RWPE2 (cell line): ENCODE data around the gene C11orf98.
"Not testable (repeated sequence)": the region's sequence is repeated elsewhere in the genome, so short reads cannot be mapped to it uniquely, and the experiment has no call there.

Experiments used
- ATAC-seq: fragments of 200-7000 bp; cut with Tn5 transposase; 3 replicates; pipeline ENCODE4 v1.9.1; 2021; ENCODE audit warnings: low read depth
- DNase-seq: peaks from one replicate; pipeline ENCODE4 v3.0.0-alpha.2; 2020; ENCODE audit warnings: low spot score
- H3K27ac ChIP-seq: fragments of 450-650 bp; 2 replicates; pipeline ENCODE4 v1.5.1; 2017; ENCODE audit warnings: mild to moderate bottlenecking; ENCODE audit not compliant: poor library complexity, severe bottlenecking
- H3K27me3 ChIP-seq: fragments of 250-450 bp; sonication (Bioruptor Pico); 2 replicates; pipeline ENCODE4 v1.5.1; 2021; ENCODE audit warnings: mild to moderate bottlenecking, moderate library complexity; ENCODE audit not compliant: insufficient read depth, poor library complexity, severe bottlenecking
- H3K36me3 ChIP-seq: fragments of 250-450 bp; sonication (Bioruptor Pico); 2 replicates; pipeline ENCODE4 v1.5.1; 2020; ENCODE audit warnings: low read depth, mild to moderate bottlenecking, moderate library complexity
- H3K4me1 ChIP-seq: fragments of 250-450 bp; sonication (Bioruptor Pico); 2 replicates; pipeline ENCODE4 v1.5.1; 2021; ENCODE audit warnings: mild to moderate bottlenecking, moderate library complexity; ENCODE audit not compliant: insufficient read depth, poor library complexity, severe bottlenecking
- H3K4me3 ChIP-seq: fragments of 250-450 bp; sonication (Bioruptor Pico); 2 replicates; pipeline ENCODE4 v1.5.1; 2021; ENCODE audit warnings: mild to moderate bottlenecking, moderate library complexity; ENCODE audit not compliant: severe bottlenecking
- H3K9me3 ChIP-seq: fragments of 250-450 bp; sonication (Bioruptor Pico); 2 replicates; pipeline ENCODE4 v1.5.1; 2021; ENCODE audit warnings: mild to moderate bottlenecking, moderate library complexity; ENCODE audit not compliant: severe bottlenecking
- TF ChIP-seq, protein P1 (sequence below): fragments of 450-650 bp; IDR thresholded peaks from one replicate; pipeline ENCODE4 v1.5.1; 2017; ENCODE audit warnings: mild to moderate bottlenecking, moderate library complexity; ENCODE audit not compliant: poor library complexity, severe bottlenecking

Gene C11orf98

DNA sequence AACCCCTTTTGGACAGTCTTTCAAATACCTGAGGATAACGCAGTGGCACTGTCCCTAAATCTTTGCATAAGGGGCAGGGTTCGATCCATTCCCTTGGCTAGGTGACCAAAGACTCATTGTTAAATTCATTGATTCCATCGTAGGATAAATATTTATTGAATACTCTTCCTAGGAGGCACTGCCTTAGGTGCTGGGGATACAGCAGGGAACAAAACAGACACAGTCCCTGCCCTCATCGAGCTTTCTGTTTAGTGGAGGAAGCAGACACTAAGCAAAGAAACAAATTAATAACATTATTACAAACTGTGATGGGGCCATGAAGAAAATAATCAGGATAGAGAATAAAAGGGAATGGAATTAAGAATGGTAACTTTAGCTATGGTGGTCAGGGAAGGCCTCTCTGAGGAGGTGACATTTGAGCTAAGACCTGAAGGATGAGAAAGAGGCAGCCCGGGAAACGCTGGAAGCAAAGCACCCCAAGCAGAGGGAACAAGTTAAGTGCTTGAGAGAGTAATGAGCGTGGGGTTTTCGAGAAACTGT, 43.9 kb downstream of the C11orf98 start:
- Histone ChIP-seq H3K36me3 (peaks cover 12% of the 10 kb centered on the region), H3K27ac (peak overlapping the region; percentile 84)

DNA sequence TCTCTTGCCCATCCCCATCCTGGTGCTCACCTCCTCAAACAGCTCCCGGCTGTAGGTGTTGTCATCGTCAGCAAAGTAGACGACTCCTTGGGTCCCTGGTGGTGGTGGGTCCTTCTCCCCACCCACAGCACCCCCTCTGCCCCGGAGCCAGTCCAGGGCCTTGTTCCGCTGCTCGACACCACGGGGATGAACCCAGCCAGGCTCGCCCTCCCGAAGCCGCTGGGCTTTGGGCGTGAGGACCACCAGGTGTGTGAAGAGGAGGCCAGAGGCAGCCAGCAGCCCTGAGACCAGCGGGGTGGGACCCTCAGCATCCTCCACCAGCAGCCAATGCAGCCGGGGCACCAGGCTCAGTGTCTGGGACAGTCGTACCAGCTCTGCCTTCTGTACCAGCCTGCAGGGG, 48.1 kb downstream of the C11orf98 start:
- not testable (repeated sequence) for DNase-seq, ATAC-seq, H3K27ac ChIP-seq, H3K4me3 ChIP-seq, H3K27me3 ChIP-seq, H3K9me3 ChIP-seq, H3K36me3 ChIP-seq
- H3K4me1 ChIP-seq: peaks cover 17% of the 10 kb centered on the region

More for the DNA sequence above, 43.9 kb downstream of the C11orf98 start:
- Histone ChIP-seq H3K4me3 (peak overlapping the region; percentile 54), H3K27me3 (no peaks in the 10 kb centered on the region), H3K4me1 (peaks cover 16% of the 10 kb centered on the region), H3K9me3 (no peaks in the 10 kb centered on the region)
- ATAC-seq (no peak; the same call in 2 of the 3 replicates), DNase-seq (no peak)
- TF ChIP-seq, protein P1, sequence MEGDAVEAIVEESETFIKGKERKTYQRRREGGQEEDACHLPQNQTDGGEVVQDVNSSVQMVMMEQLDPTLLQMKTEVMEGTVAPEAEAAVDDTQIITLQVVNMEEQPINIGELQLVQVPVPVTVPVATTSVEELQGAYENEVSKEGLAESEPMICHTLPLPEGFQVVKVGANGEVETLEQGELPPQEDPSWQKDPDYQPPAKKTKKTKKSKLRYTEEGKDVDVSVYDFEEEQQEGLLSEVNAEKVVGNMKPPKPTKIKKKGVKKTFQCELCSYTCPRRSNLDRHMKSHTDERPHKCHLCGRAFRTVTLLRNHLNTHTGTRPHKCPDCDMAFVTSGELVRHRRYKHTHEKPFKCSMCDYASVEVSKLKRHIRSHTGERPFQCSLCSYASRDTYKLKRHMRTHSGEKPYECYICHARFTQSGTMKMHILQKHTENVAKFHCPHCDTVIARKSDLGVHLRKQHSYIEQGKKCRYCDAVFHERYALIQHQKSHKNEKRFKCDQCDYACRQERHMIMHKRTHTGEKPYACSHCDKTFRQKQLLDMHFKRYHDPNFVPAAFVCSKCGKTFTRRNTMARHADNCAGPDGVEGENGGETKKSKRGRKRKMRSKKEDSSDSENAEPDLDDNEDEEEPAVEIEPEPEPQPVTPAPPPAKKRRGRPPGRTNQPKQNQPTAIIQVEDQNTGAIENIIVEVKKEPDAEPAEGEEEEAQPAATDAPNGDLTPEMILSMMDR: no peak

DNA sequence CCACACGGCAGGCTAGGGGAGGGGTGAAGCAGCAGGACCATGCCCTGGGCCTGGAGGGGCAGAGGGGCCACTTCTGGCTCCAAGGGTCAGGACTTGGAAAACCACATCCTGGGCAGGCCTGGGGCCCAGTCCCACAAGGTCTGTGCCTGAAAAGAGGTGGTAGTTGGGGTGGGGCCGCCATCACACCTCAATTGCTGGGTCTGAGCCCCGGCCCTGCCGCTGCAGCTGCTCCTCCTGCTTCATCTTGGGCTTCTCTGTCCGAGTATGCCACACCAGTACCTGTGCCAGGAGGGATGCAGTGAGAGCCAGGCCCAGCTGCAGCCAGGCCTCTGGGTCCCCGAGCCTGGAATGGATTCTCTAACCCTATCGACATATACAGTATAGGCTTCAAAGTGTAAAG, 49.5 kb downstream of the C11orf98 start:
- ATAC-seq (no peak), DNase-seq (no peak)
- peaks cover 11% of the 10 kb centered on the region for H3K36me3 ChIP-seq
- H3K4me1 ChIP-seq: peaks cover 12% of the 10 kb centered on the region
- TF ChIP-seq, protein P1: no peak
- no peaks in the 10 kb centered on the region for H3K27me3 ChIP-seq
- no peaks in the 10 kb centered on the region for H3K9me3 ChIP-seq
- H3K27ac ChIP-seq: peak overlapping the region; percentile 95
- no peak overlapping the region for H3K4me3 ChIP-seq

DNA sequence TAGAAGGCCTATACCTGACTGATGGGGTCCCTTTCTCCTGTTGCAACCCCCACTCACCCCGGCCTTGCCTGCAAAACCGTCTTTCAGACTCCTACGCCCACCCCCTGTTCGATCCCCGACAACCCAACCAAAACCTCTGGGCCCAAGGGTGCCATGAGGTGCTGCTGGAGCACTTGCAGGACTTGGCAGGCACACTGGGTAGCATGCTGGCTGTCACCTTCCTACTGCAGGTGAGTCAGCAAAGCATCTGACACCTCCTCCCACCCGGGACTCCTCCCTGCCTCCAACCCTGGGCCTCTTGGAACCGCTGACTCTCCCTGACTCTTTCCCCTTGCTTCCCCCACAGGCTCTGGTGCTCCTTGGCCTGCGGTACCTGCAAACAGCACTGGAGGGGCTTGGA, 50.7 kb downstream of the C11orf98 start:
- peak overlapping the region; percentile 95 for H3K27ac ChIP-seq
- H3K9me3 ChIP-seq: no peaks in the 10 kb centered on the region
- TF ChIP-seq, protein P1: no peak
- peaks cover 4% of the 10 kb centered on the region for H3K4me1 ChIP-seq
- H3K36me3 ChIP-seq: peaks cover 15% of the 10 kb centered on the region
- no peak overlapping the region for H3K4me3 ChIP-seq
- DNase-seq: no peak
- ATAC-seq: 0 out of 3 replicates have a peak, but pooled peaks have one; percentile 16
- H3K27me3 ChIP-seq: no peaks in the 10 kb centered on the region

DNA sequence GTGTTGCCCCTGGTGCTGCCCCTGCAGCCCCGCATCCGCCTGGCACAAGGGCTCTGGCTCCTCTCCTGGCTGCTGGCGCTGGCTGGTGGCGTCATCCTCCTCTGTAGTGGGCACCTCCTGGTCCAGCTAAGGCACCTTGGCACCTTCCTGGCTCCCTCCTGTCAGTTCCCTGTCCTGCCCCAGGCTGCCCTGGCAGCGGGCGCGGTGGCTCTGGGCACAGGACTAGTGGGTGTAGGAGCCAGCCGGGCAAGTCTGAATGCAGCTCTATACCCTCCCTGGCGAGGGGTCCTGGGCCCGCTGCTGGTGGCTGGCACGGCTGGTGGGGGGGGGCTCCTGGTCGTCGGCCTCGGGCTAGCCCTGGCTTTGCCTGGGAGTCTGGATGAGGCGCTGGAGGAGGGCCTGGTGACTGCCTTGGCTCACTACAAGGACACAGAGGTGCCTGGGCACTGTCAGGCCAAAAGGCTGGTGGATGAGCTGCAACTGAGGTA, 51.7 kb downstream of the C11orf98 start:
- ATAC-seq: no peak; the same call in 2 of the 3 replicates
- peaks cover 4% of the 10 kb centered on the region for H3K4me1 ChIP-seq
- DNase-seq: no peak
- no peaks in the 10 kb centered on the region for H3K9me3 ChIP-seq
- peak overlapping the region; percentile 95 for H3K27ac ChIP-seq
- TF ChIP-seq, protein P1: no peak
- no peaks in the 10 kb centered on the region for H3K27me3 ChIP-seq
- no peak overlapping the region for H3K4me3 ChIP-seq
- H3K36me3 ChIP-seq: peaks cover 18% of the 10 kb centered on the region
